HepG2 (cell line): ENCODE results near the gene FGFBP1. TPM values are rescaled to one million over a fixed set of nuclear protein-coding genes. Genes with fewer than 3 reads are reported as not detected.

Experiments
- ATAC-seq: fragments of 200-7000 bp; cut with Tn5 transposase; 3 replicates; pipeline ENCODE4 v1.9.1; 2020; ENCODE audit warnings: mild to moderate bottlenecking, moderate library complexity
- BruUV-seq: library from RNA; stranded (reverse); fragments of 400-500 nt; replicated peaks from 2 replicates; lab custom pipeline; 2021; lab: Mats Ljungman, UMichigan
- CTCF ChIA-PET: fragments of 300-600 bp; formaldehyde crosslinking; extraction: SDS; loops from one replicate; lab custom pipeline; 2021; ENCODE audit warnings: low total read pairs, inconsistent platforms, low intra/inter-chr PET ratio; lab: Yijun Ruan, JAX
- POLR2A ChIA-PET: fragments of 350-600 bp; sonication (Branson Sonifier 250); formaldehyde crosslinking; loops from one replicate; lab custom pipeline; 2020; ENCODE audit warnings: antibody characterized with exemption, inconsistent platforms; lab: Yijun Ruan, JAX
- DNase-seq: peaks from one replicate; pipeline ENCODE4 v3.0.0-alpha.2; 2015; ENCODE audit warnings: low spot score
- FAIRE-seq: peaks from 3 replicates; lab custom pipeline; 2011; peaks lifted over from hg19 to GRCh38; lab: Jason Lieb, UNC
- H2AFZ ChIP-seq: one replicate; pipeline ENCODE4 v1.6.1; 2011; ENCODE audit warnings: low read length, inconsistent platforms
- H3K27ac ChIP-seq: fragments of 300-600 bp; 3 replicates; pipeline ENCODE4 v1.8.0; 2011; ENCODE audit warnings: mixed run types, mild to moderate bottlenecking, mixed read lengths, low read length, inconsistent platforms; ENCODE audit not compliant: insufficient read depth; ENCODE audit errors: extremely low read length
- H3K27me3 ChIP-seq, 2 experiments: fragments of 200-600 bp in 1 of 2; 2 replicates in 1 of 2; 3 replicates in 1 of 2; pipeline versions ENCODE4 v1.6.0 to v1.8.0; 2011; ENCODE audit warnings: low read length in 2 of 2, mild to moderate bottlenecking in 2 of 2, moderate library complexity in 2 of 2, inconsistent platforms in 1 of 2; ENCODE audit not compliant: insufficient read depth in 2 of 2, control insufficient read depth in 1 of 2
- H3K36me3 ChIP-seq, 2 experiments: fragments of 200-600 bp in 1 of 2; replicated peaks in 1 of 2; 2 replicates in 1 of 2; 3 replicates in 1 of 2; pipeline versions ENCODE4 v1.5.1 to v1.8.0; 2011; ENCODE audit warnings: low read length in 2 of 2, inconsistent platforms in 1 of 2; ENCODE audit not compliant: insufficient read depth in 2 of 2, control insufficient read depth in 1 of 2
- H3K4me1 ChIP-seq: 2 replicates; pipeline ENCODE4 v1.5.1; 2012; ENCODE audit warnings: low read length, inconsistent platforms; ENCODE audit not compliant: insufficient read depth
- H3K4me2 ChIP-seq: 2 replicates; pipeline ENCODE4 v1.6.0; 2011; ENCODE audit warnings: low read depth, low read length, inconsistent platforms
- H3K4me3 ChIP-seq, 3 experiments: fragments of 200-600 bp in 1 of 3; sonication (generic), shearing (Covaris generic) in 1 of 3; replicated peaks in 1 of 3; 2 replicates each; pipeline ENCODE4 v1.5.1; 2011 to 2016; ENCODE audit warnings: low read length in 3 of 3, inconsistent platforms in 2 of 3, low read depth in 2 of 3, mild to moderate bottlenecking in 2 of 3, control low read depth in 1 of 3, mixed read lengths in 1 of 3; ENCODE audit not compliant: insufficient read depth in 1 of 3
- H3K79me2 ChIP-seq: one replicate; pipeline ENCODE4 v1.6.1; 2011; ENCODE audit warnings: low read length, inconsistent platforms; ENCODE audit not compliant: insufficient read depth
- H3K9ac ChIP-seq: 2 replicates; pipeline ENCODE4 v1.6.0; 2011; ENCODE audit warnings: mild to moderate bottlenecking, low read depth, low read length, inconsistent platforms; ENCODE audit not compliant: insufficient read depth
- H3K9me3 ChIP-seq: 2 replicates; pipeline ENCODE4 v1.5.1; 2012; ENCODE audit warnings: mild to moderate bottlenecking, low read length
- H4K20me1 ChIP-seq: 2 replicates; pipeline ENCODE4 v1.6.0; 2011; ENCODE audit warnings: inconsistent platforms, mild to moderate bottlenecking, low read length, moderate library complexity; ENCODE audit not compliant: insufficient read depth
- FOXC1 ChIP-seq: sonication (generic); formaldehyde crosslinking; IDR thresholded peaks from 2 replicates; pipeline ENCODE4 v1.8.0; 2022; ENCODE audit warnings: mild to moderate bottlenecking, missing genetic modification reagents, borderline replicate concordance
- HNRNPL ChIP-seq: fragments of 200-400 bp; formaldehyde crosslinking; IDR thresholded peaks from 2 replicates; pipeline ENCODE4 v1.6.1; 2017; ENCODE audit warnings: mild to moderate bottlenecking, low read depth, low read length
- RAD51 ChIP-seq: fragments of 450-650 bp; IDR thresholded peaks from 2 replicates; pipeline ENCODE4 v1.6.1; 2016; ENCODE audit warnings: borderline replicate concordance
- ZFAT ChIP-seq: sonication (generic); formaldehyde crosslinking; conservative IDR thresholded peaks from 2 replicates; pipeline ENCODE4 v1.8.1; 2023; ENCODE audit warnings: missing genetic modification reagents, inconsistent platforms
- ZFP90 ChIP-seq: sonication (generic); formaldehyde crosslinking; IDR thresholded peaks from 2 replicates; pipeline ENCODE4 v1.8.0; 2022; ENCODE audit warnings: missing genetic modification reagents, mild to moderate bottlenecking, inconsistent platforms, borderline replicate concordance
- ZMYM2 ChIP-seq: sonication (generic); formaldehyde crosslinking; IDR thresholded peaks from 2 replicates; pipeline ENCODE4 v1.8.0; 2022; ENCODE audit warnings: mild to moderate bottlenecking, missing genetic modification reagents
- ZNF124 ChIP-seq: sonication (generic); formaldehyde crosslinking; IDR thresholded peaks from 2 replicates; pipeline ENCODE4 v1.4.0; 2020; ENCODE audit warnings: missing genetic modification reagents
- ZNF282 ChIP-seq: fragments of 450-650 bp; IDR thresholded peaks from 2 replicates; pipeline ENCODE4 v1.6.1; 2018; ENCODE audit not compliant: partially characterized antibody
- ZNF343 ChIP-seq: sonication (generic); formaldehyde crosslinking; IDR thresholded peaks from 2 replicates; pipeline ENCODE4 v1.4.0; 2020; ENCODE audit warnings: mild to moderate bottlenecking, missing genetic modification reagents
- ZNF83 ChIP-seq: sonication (generic); formaldehyde crosslinking; IDR thresholded peaks from 2 replicates; pipeline ENCODE4 v1.4.0; 2020; ENCODE audit warnings: missing genetic modification reagents, mild to moderate bottlenecking, borderline replicate concordance
- ZSCAN29 ChIP-seq: sonication (generic); formaldehyde crosslinking; conservative IDR thresholded peaks from 2 replicates; pipeline ENCODE4 v1.4.0; 2020; ENCODE audit warnings: mild to moderate bottlenecking, missing genetic modification reagents
- WGBS: methylation state at CpG from one replicate; pipeline ENCODE4 v1.1.6; 2017; ENCODE audit warnings: low lambda C conversion rate; 5-methylcytosine and 5-hydroxymethylcytosine counted together
- in situ Hi-C: cut with HindIII; loops from 2 replicates; pipeline ENCODE4 v1.10.0; 2017; ENCODE audit warnings: low pct_unique_long_range_greater_than_20kb; ENCODE audit not compliant: extremely low pct_ligation_motif_present
- intact Hi-C: fragments of 100-400 bp; cut with micrococcal nuclease; formaldehyde crosslinking; loops from one replicate; pipeline ENCODE4 v1.10.0; 2022; ENCODE audit not compliant: unreplicated experiment
- polyA plus RNA-seq, 8 experiments: library from polyadenylated mRNA; depleted of rRNA in 3 of 8; stranded (reverse) in 7 of 8; unstranded in 1 of 8; fragments of >200 nt; fragmentation: Illumina TruSeq in 4 of 8; extraction: Trizol in 4 of 8; gene quantifications; 2 replicates each; pipeline versions ENCODE4 v1.2.1 to v1.2.3, GENCODE V29; 2011 to 2016; ENCODE audit warnings: low read depth in 4 of 8, missing spikeins in 1 of 8, mixed read lengths in 1 of 8; ENCODE audit not compliant: insufficient read depth in 1 of 8
- total RNA-seq, 5 experiments: library from RNA; depleted of rRNA; stranded (reverse); fragments of >200 nt; fragmentation: Illumina TruSeq; extraction: Trizol; gene quantifications; 2 replicates each; pipeline ENCODE4 v1.2.3, GENCODE V29; 2016; ENCODE audit warnings: low read depth in 1 of 5
- TF ChIP-seq, protein P1 (sequence below): sonication (generic); formaldehyde crosslinking; IDR thresholded peaks from 2 replicates; pipeline ENCODE4 v1.4.0; 2020; ENCODE audit warnings: mild to moderate bottlenecking, missing genetic modification reagents
- TF ChIP-seq, protein P2 (sequence below): sonication (generic); formaldehyde crosslinking; IDR thresholded peaks from 2 replicates; pipeline ENCODE4 v1.4.0; 2020; ENCODE audit warnings: missing genetic modification reagents
- TF ChIP-seq, protein P3 (sequence below): fragments of 450-650 bp; IDR thresholded peaks from 2 replicates; pipeline ENCODE4 v1.6.1; 2017; ENCODE audit warnings: mild to moderate bottlenecking
- TF ChIP-seq, protein P4 (sequence below): sonication (generic); formaldehyde crosslinking; IDR thresholded peaks from 2 replicates; pipeline ENCODE4 v1.4.0; 2020; ENCODE audit warnings: low read depth, mild to moderate bottlenecking, missing genetic modification reagents

The FGFBP1 gene
- total and polyA plus RNA-seq, 2 of the 13 experiments (the other 11 are each of a cell fraction or from before 2014, with no cell fraction given), result not detected

DNA sequence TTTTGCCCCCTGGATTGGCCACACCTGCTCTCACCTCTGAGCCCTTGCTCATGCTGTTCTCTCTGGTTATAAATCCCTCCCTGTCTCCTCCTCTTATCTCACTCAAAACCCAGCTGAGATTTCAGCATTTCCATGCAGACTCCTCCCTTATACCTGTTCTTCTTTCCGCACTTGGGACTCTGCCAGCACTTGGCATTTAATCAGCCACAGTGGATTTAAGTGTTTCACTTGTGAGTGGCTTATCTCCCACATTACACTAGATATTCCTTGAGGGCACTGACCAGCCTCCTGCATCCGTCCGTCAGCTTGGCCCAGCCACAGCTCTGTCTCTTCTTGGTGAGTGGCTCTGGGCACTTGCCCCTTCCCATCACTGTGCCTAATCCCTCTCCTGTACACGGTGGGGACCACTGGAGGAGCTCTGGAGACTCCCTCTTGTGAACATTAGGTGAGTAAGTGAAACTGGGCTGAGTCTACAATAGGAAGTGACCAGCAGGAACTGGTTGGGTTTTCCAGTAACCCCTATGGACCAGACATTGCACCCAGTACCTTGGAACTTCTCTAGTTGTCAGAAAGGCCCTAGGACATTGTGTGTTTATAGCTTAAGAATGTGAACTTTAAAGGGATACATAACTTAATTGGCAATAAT is 19.9 kb downstream of the FGFBP1 start:
- POLR2A ChIA-PET, result no interaction called here
- intact Hi-C loops, result no loop called here
- no peaks in the 10 kb centered on the region for H3K36me3 ChIP-seq
- H3K79me2 ChIP-seq, result no peaks in the 10 kb centered on the region
- H3K4me1 ChIP-seq, result no peaks in the 10 kb centered on the region
- DNase-seq, result no peak
- WGBS, result 37% methylated on average over 4 of the region's 4 CpGs
- H3K9me3 ChIP-seq, result no peaks in the 10 kb centered on the region
- no peak overlapping the region for H3K4me3 ChIP-seq
- no peak for TF ChIP-seq ZNF282
- TF ChIP-seq ZNF83 (CRISPR knock-in tag), result no peak
- TF ChIP-seq, protein P1, sequence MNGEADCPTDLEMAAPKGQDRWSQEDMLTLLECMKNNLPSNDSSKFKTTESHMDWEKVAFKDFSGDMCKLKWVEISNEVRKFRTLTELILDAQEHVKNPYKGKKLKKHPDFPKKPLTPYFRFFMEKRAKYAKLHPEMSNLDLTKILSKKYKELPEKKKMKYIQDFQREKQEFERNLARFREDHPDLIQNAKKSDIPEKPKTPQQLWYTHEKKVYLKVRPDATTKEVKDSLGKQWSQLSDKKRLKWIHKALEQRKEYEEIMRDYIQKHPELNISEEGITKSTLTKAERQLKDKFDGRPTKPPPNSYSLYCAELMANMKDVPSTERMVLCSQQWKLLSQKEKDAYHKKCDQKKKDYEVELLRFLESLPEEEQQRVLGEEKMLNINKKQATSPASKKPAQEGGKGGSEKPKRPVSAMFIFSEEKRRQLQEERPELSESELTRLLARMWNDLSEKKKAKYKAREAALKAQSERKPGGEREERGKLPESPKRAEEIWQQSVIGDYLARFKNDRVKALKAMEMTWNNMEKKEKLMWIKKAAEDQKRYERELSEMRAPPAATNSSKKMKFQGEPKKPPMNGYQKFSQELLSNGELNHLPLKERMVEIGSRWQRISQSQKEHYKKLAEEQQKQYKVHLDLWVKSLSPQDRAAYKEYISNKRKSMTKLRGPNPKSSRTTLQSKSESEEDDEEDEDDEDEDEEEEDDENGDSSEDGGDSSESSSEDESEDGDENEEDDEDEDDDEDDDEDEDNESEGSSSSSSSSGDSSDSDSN (CRISPR knock-in tag), result no peak
- no peak for TF ChIP-seq ZMYM2 (CRISPR knock-in tag)
- no peak for TF ChIP-seq ZNF343
- TF ChIP-seq HNRNPL, result no peak
- no peak for TF ChIP-seq ZSCAN29
- no peak for TF ChIP-seq RAD51
- no peak for TF ChIP-seq ZNF124
- TF ChIP-seq FOXC1 (CRISPR knock-in tag), result no peak
- no peak for TF ChIP-seq ZFP90 (CRISPR knock-in tag)
- TF ChIP-seq, protein P2, sequence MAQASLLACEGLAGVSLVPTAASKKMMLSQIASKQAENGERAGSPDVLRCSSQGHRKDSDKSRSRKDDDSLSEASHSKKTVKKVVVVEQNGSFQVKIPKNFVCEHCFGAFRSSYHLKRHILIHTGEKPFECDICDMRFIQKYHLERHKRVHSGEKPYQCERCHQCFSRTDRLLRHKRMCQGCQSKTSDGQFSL (CRISPR knock-in tag), result no peak
- TF ChIP-seq, protein P3, sequence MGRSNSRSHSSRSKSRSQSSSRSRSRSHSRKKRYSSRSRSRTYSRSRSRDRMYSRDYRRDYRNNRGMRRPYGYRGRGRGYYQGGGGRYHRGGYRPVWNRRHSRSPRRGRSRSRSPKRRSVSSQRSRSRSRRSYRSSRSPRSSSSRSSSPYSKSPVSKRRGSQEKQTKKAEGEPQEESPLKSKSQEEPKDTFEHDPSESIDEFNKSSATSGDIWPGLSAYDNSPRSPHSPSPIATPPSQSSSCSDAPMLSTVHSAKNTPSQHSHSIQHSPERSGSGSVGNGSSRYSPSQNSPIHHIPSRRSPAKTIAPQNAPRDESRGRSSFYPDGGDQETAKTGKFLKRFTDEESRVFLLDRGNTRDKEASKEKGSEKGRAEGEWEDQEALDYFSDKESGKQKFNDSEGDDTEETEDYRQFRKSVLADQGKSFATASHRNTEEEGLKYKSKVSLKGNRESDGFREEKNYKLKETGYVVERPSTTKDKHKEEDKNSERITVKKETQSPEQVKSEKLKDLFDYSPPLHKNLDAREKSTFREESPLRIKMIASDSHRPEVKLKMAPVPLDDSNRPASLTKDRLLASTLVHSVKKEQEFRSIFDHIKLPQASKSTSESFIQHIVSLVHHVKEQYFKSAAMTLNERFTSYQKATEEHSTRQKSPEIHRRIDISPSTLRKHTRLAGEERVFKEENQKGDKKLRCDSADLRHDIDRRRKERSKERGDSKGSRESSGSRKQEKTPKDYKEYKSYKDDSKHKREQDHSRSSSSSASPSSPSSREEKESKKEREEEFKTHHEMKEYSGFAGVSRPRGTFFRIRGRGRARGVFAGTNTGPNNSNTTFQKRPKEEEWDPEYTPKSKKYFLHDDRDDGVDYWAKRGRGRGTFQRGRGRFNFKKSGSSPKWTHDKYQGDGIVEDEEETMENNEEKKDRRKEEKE, result no peak
- TF ChIP-seq ZFAT (CRISPR knock-in tag), result no peak
- TF ChIP-seq, protein P4, sequence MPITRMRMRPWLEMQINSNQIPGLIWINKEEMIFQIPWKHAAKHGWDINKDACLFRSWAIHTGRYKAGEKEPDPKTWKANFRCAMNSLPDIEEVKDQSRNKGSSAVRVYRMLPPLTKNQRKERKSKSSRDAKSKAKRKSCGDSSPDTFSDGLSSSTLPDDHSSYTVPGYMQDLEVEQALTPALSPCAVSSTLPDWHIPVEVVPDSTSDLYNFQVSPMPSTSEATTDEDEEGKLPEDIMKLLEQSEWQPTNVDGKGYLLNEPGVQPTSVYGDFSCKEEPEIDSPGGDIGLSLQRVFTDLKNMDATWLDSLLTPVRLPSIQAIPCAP, result no peak
- no TSS peak for BruUV-seq
- FAIRE-seq, result no peak
- H3K9ac ChIP-seq, result no peak overlapping the region
- H3K27ac ChIP-seq, result no peak overlapping the region
- H2AFZ ChIP-seq, result no peak overlapping the region
- H4K20me1 ChIP-seq, result no peaks in the 10 kb centered on the region
- peaks cover 0 to 8% of the 10 kb centered on the region in 2 experiments; a peak in 2 of 5 replicates for H3K27me3 ChIP-seq
- CTCF ChIA-PET, result no interaction called here
- ATAC-seq, result no peak
- H3K4me2 ChIP-seq, result no peak overlapping the region
- in situ Hi-C loops, result no loop called here
